Mammary microvascular endothelial cell (primary cell): ENCODE measurements around the gene SEL1L. TPM values are rescaled to one million over a fixed set of nuclear protein-coding genes. Genes with fewer than 3 reads are reported as not detected.

Experiments used
- total RNA-seq: library from RNA; depleted of rRNA; stranded (reverse); fragments of >200 nt; gene quantifications from 2 replicates; pipeline ENCODE4 v1.2.3, GENCODE V29; 2015

The SEL1L gene
- total RNA-seq, result 31.2 and 31.5 TPM in 2 replicates

DNA sequence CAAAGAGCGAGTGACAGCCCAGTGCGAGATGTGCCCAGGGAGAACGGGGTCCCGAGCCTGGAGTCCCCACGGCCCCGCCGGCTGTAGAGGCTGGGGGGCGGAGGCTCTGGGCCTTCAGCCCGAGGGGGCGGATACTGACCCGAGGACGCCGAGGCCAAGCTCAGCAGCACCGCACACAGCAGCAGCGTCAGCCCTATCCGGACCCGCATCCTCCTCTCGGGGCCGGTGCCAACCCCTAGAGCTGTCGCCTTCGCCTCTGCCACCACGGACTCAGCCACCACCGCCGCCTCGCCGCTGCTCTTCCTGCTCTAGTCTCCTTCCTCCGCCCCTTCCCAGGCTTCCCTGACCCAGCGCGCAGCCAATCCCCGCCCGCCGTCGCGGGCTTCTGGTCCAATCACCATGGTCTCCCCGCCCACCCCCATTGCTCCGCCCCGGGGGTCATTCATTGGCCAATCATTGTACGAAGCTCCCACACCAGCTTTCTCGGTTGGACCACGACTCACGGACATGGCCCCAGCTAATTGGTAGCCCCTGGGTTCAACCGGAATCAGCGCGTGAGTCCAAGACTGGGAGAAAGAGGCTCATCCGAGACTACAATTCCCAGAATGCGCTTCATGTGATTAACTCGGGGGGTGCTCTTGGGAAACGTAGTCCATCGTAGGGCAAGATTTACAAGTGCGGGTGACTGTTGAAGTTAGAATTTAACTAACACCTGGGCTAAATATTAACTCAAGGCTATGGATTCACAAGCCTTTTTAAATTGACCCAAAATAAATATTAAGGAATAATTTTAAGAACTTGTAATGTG, at the start of gene SEL1L:
SEL1L (minus strand) TSS at position 318 of the 808 bp plus-strand sequence; CDS start at position 209, 109 bp downstream.

Other genes with a start within 250 kb of the SEL1L start
- 1.9 and 2.2 TPM in 2 replicates for gene STON2, start 133.5 kb downstream of the SEL1L start, total RNA-seq